H1 (cell line): ENCODE measurements around the gene TPP1. TPM values are rescaled to one million over a fixed set of nuclear protein-coding genes. Genes with fewer than 3 reads are reported as not detected.

Experiments
- CTCF ChIA-PET: fragments of 300-600 bp; sonication (Branson Sonifier 250); formaldehyde crosslinking; loops from one replicate; lab custom pipeline; 2021; ENCODE audit not compliant: partially characterized antibody; lab: Charles Lee
- POLR2A ChIA-PET: fragments of 300-600 bp; sonication (Branson Sonifier 250); formaldehyde crosslinking; loops from one replicate; lab custom pipeline; 2021; ENCODE audit warnings: inconsistent platforms; ENCODE audit not compliant: partially characterized antibody; lab: Charles Lee
- DNase-seq, 2 experiments: peaks; one replicate each; pipeline versions ENCODE4 v3.0.0 to v3.0.0-alpha.2; 2010 to 2022; ENCODE audit warnings: low spot score in 2 of 2, low read depth in 1 of 2, mixed read lengths in 1 of 2
- FAIRE-seq: peaks from 2 replicates; lab custom pipeline; 2011; peaks lifted over from hg19 to GRCh38; lab: Jason Lieb, UNC
- H2AFZ ChIP-seq: 2 replicates; pipeline ENCODE4 v1.8.1; 2012; ENCODE audit warnings: low read length, inconsistent platforms
- H2AK5ac ChIP-seq: 2 replicates; pipeline ENCODE4 v1.6.1; 2013; ENCODE audit warnings: low read depth, low read length
- H2BK120ac ChIP-seq: replicated peaks from 2 replicates; pipeline ENCODE3; 2013; ENCODE audit warnings: low read depth, low read length, inconsistent platforms
- H2BK12ac ChIP-seq: 2 replicates; pipeline ENCODE4 v1.6.1; 2013; ENCODE audit warnings: low read depth, low read length
- H2BK15ac ChIP-seq: 2 replicates; pipeline ENCODE4 v1.6.1; 2013; ENCODE audit warnings: low read length
- H2BK20ac ChIP-seq: 2 replicates; pipeline ENCODE4 v1.6.1; 2013; ENCODE audit warnings: low read length
- H2BK5ac ChIP-seq: 2 replicates; pipeline ENCODE4 v1.6.1; 2013; ENCODE audit warnings: low read depth, low read length
- H3K14ac ChIP-seq: 2 replicates; pipeline ENCODE4 v1.6.1; 2013; ENCODE audit warnings: inconsistent platforms; ENCODE audit not compliant: insufficient read length
- H3K18ac ChIP-seq: 2 replicates; pipeline ENCODE4 v1.6.1; 2013; ENCODE audit warnings: low read length; ENCODE audit errors: extremely low read depth
- H3K23ac ChIP-seq: 2 replicates; pipeline ENCODE4 v1.6.1; 2013; ENCODE audit warnings: inconsistent platforms; ENCODE audit not compliant: insufficient read length
- H3K23me2 ChIP-seq: 2 replicates; pipeline ENCODE4 v1.6.1; 2013; ENCODE audit warnings: low read depth, low read length
- H3K27ac ChIP-seq: 2 replicates; pipeline ENCODE4 v1.6.1; 2011; ENCODE audit warnings: low read depth, low read length, inconsistent platforms
- H3K27me3 ChIP-seq, 4 experiments: replicated peaks in 1 of 4; 1 replicate in 1 of 4; 2 replicates in 3 of 4; pipeline versions ENCODE4 v1.6.1 to v1.8.1; 2011 to 2013; ENCODE audit warnings: low read length in 3 of 4, mild to moderate bottlenecking in 3 of 4, inconsistent platforms in 2 of 4, mixed read lengths in 2 of 4, moderate library complexity in 1 of 4; ENCODE audit not compliant: control insufficient read depth in 3 of 4, insufficient read depth in 3 of 4; ENCODE audit errors: extremely low read depth in 1 of 4
- H3K36me3 ChIP-seq, 4 experiments: 2 replicates each; pipeline versions ENCODE4 v1.6.1 to v1.8.1; 2011 to 2013; ENCODE audit warnings: mild to moderate bottlenecking in 4 of 4, low read length in 3 of 4, moderate library complexity in 2 of 4, control low read depth in 1 of 4, inconsistent platforms in 1 of 4; ENCODE audit not compliant: insufficient read depth in 4 of 4, control insufficient read depth in 2 of 4
- H3K4ac ChIP-seq: replicated peaks from 2 replicates; pipeline ENCODE3; 2013; ENCODE audit warnings: low read length, low read depth, mixed read lengths, inconsistent platforms; ENCODE audit not compliant: insufficient read length
- H3K4me1 ChIP-seq, 4 experiments: replicated peaks in 1 of 4; 1 replicate in 1 of 4; 2 replicates in 3 of 4; pipeline versions ENCODE4 v1.6.1 to v1.8.1; 2011 to 2013; ENCODE audit warnings: low read length in 3 of 4, inconsistent platforms in 2 of 4, mixed read lengths in 1 of 4; ENCODE audit not compliant: insufficient read depth in 4 of 4, control insufficient read depth in 3 of 4
- H3K4me2 ChIP-seq, 2 experiments: 2 replicates each; pipeline versions ENCODE4 v1.6.1 to v1.8.1; 2011 to 2013; ENCODE audit warnings: low read depth in 2 of 2, low read length in 2 of 2, control low read depth in 1 of 2, inconsistent platforms in 1 of 2, mild to moderate bottlenecking in 1 of 2; ENCODE audit not compliant: insufficient read depth in 1 of 2
- H3K4me3 ChIP-seq, 4 experiments: fragments of 200-600, 300-600 bp in 1 of 4; sonication (generic), shearing (Covaris generic), sonication (Bioruptor Twin) in 1 of 4; 2 replicates each; pipeline versions ENCODE4 v1.5.1 to v1.8.1; 2011 to 2016; ENCODE audit warnings: low read length in 4 of 4, low read depth in 3 of 4, control low read depth in 2 of 4, inconsistent platforms in 2 of 4, mild to moderate bottlenecking in 2 of 4, mixed read lengths in 1 of 4, moderate library complexity in 1 of 4; ENCODE audit not compliant: insufficient read depth in 2 of 4; ENCODE audit errors: extremely low read depth in 1 of 4
- H3K56ac ChIP-seq: replicated peaks from 2 replicates; pipeline ENCODE3; 2013; ENCODE audit warnings: low read depth, mild to moderate bottlenecking, mixed read lengths, low read length, inconsistent platforms; ENCODE audit not compliant: insufficient read length
- H3K79me1 ChIP-seq: 2 replicates; pipeline ENCODE4 v1.6.1; 2013; ENCODE audit warnings: low read depth, low read length, control low read depth
- H3K79me2 ChIP-seq, 2 experiments: 2 replicates each; pipeline versions ENCODE4 v1.6.1 to v1.8.1; 2012 to 2013; ENCODE audit warnings: low read length in 2 of 2, mild to moderate bottlenecking in 2 of 2, inconsistent platforms in 1 of 2; ENCODE audit not compliant: insufficient read depth in 2 of 2, control insufficient read depth in 1 of 2
- H3K9ac ChIP-seq, 4 experiments: replicated peaks in 1 of 4; 1 replicate in 1 of 4; 2 replicates in 3 of 4; pipeline versions ENCODE4 v1.6.1 to v1.8.1; 2011 to 2013; ENCODE audit warnings: low read depth in 3 of 4, low read length in 3 of 4, control low read depth in 2 of 4, mild to moderate bottlenecking in 2 of 4, moderate library complexity in 2 of 4, inconsistent platforms in 1 of 4; ENCODE audit errors: extremely low read depth in 1 of 4
- H3K9me3 ChIP-seq, 2 experiments: 2 replicates each; pipeline versions ENCODE4 v1.6.1 to v1.8.1; 2012 to 2013; ENCODE audit warnings: mild to moderate bottlenecking in 2 of 2, moderate library complexity in 2 of 2, control low read depth in 1 of 2, inconsistent platforms in 1 of 2, low read depth in 1 of 2, low read length in 1 of 2, mixed read lengths in 1 of 2; ENCODE audit not compliant: insufficient read depth in 2 of 2
- H4K20me1 ChIP-seq, 2 experiments: replicated peaks in 1 of 2; 2 replicates each; pipeline versions ENCODE3 to v1.8.1; 2011 to 2013; ENCODE audit warnings: inconsistent platforms in 2 of 2, low read length in 2 of 2, mild to moderate bottlenecking in 1 of 2; ENCODE audit not compliant: insufficient read depth in 2 of 2, control insufficient read depth in 1 of 2
- H4K5ac ChIP-seq: 2 replicates; pipeline ENCODE4 v1.6.1; 2013; ENCODE audit warnings: low read length, low read depth, mixed read lengths, inconsistent platforms; ENCODE audit not compliant: insufficient read length
- H4K8ac ChIP-seq: 2 replicates; pipeline ENCODE4 v1.8.0; 2013; ENCODE audit warnings: mild to moderate bottlenecking, moderate library complexity, low read length, inconsistent platforms; ENCODE audit not compliant: insufficient read depth; ENCODE audit errors: extremely low read depth
- H4K91ac ChIP-seq: replicated peaks from 2 replicates; pipeline ENCODE3; 2013; ENCODE audit warnings: low read length, mixed read lengths, inconsistent platforms; ENCODE audit not compliant: insufficient read length
- EZH2 ChIP-seq: fragments of 200-600 bp; sonication (generic); IDR thresholded peaks from 2 replicates; pipeline ENCODE4 v1.7.1; 2012; ENCODE audit warnings: low read depth, mild to moderate bottlenecking, moderate library complexity, low read length, inconsistent platforms; ENCODE audit not compliant: severe bottlenecking
- JUND ChIP-seq: IDR thresholded peaks from 2 replicates; pipeline ENCODE4 v1.6.1; 2011; ENCODE audit warnings: mild to moderate bottlenecking, improper control_type of control experiment, low read length
- SP2 ChIP-seq: IDR thresholded peaks from 2 replicates; pipeline ENCODE4 v1.6.1; 2012; ENCODE audit warnings: mild to moderate bottlenecking, low read length, inconsistent platforms
- WGBS, 2 experiments: shearing (Covaris generic) in 1 of 2; methylation state at CpG; one replicate each; pipeline versions ENCODE4 v1.1.6 to v1.1.7; 2013 to 2015; ENCODE audit warnings: low lambda C conversion rate in 2 of 2, mixed read lengths in 2 of 2, inconsistent platforms in 1 of 2, low coverage in 1 of 2, missing lambda C conversion rate in 1 of 2; ENCODE audit not compliant: insufficient replicate concordance in 2 of 2, insufficient coverage in 1 of 2, insufficient read length in 1 of 2; ENCODE audit errors: extremely low coverage in 1 of 2, missing lambda C conversion rate in 1 of 2; 5-methylcytosine and 5-hydroxymethylcytosine counted together
- polyA plus RNA-seq, 7 experiments: library from polyadenylated mRNA; depleted of rRNA in 3 of 7; stranded (reverse) in 5 of 7; unstranded in 2 of 7; fragments of >200 nt in 5 of 7; fragments of 200-250 nt in 2 of 7; gene quantifications; 1 replicate in 5 of 7; 2 replicates in 1 of 7; 4 replicates in 1 of 7; pipeline versions ENCODE4 v1.2.1 to v1.2.3, GENCODE V29; 2011 to 2013; ENCODE audit warnings: missing spikeins in 2 of 7, mixed read lengths in 2 of 7
- total RNA-seq: library from RNA; stranded (reverse); fragmentation: NEBNext Ultra II Directional; extraction: Animal tissue kit (Norgen Biotek cat#: 25700); gene quantifications from 2 replicates; pipeline ENCODE4 v1.2.1, GENCODE V29; 2021
- TF ChIP-seq, protein P1 (sequence below), 3 experiments: IDR thresholded peaks; 1 replicate in 2 of 3; 2 replicates in 1 of 3; pipeline versions ENCODE4 v1.5.1 to v1.6.1; 2011; ENCODE audit warnings: low read length in 3 of 3, mild to moderate bottlenecking in 3 of 3, inconsistent platforms in 2 of 3, low read depth in 1 of 3, moderate library complexity in 1 of 3; ENCODE audit not compliant: insufficient read depth in 1 of 3; ENCODE audit errors: control extremely low read depth in 1 of 3

Gene TPP1
- total and polyA plus RNA-seq, 2 of the 8 experiments (the other 6 are each of a cell fraction or from before 2014, with no cell fraction given): 36.1 to 77.5 TPM

DNA sequence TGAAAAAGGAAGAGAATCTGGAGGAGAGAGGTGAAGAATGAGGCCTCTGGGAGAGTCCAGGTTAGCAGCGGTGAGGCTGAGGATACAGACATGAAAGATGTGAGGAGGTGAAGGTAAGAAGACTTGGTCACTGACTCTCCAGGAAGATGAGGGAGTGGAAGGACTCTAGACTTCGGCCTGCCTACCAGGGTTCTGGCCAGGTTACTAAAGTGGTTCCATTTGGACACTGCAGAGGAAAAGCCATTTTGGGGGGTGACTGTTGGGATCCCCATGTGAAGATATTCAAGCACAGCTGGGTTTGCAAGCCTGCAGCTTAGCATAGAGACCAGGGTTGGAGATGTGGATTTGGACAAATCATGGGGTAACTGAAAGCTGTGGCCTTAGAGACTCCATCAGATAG, 28.6 kb upstream of the TPP1 start:
- no peak overlapping the region for H4K8ac ChIP-seq
- H3K27ac ChIP-seq: no peak overlapping the region
- H3K79me2 ChIP-seq: no peaks in the 10 kb centered on the region
- no peak overlapping the region for H3K56ac ChIP-seq
- no peaks in the 10 kb centered on the region for H3K23me2 ChIP-seq
- peaks cover 3 to 10% (median 5%) of the 10 kb centered on the region in 4 experiments; a peak in 6 of 7 replicates for H3K4me1 ChIP-seq
- H2BK12ac ChIP-seq: no peak overlapping the region
- H3K9me3 ChIP-seq: no peaks in the 10 kb centered on the region
- H2BK20ac ChIP-seq: no peak overlapping the region
- H3K79me1 ChIP-seq: no peaks in the 10 kb centered on the region
- H3K14ac ChIP-seq: no peak overlapping the region
- FAIRE-seq (no peak), DNase-seq (no peak)
- TF ChIP-seq, protein P1, sequence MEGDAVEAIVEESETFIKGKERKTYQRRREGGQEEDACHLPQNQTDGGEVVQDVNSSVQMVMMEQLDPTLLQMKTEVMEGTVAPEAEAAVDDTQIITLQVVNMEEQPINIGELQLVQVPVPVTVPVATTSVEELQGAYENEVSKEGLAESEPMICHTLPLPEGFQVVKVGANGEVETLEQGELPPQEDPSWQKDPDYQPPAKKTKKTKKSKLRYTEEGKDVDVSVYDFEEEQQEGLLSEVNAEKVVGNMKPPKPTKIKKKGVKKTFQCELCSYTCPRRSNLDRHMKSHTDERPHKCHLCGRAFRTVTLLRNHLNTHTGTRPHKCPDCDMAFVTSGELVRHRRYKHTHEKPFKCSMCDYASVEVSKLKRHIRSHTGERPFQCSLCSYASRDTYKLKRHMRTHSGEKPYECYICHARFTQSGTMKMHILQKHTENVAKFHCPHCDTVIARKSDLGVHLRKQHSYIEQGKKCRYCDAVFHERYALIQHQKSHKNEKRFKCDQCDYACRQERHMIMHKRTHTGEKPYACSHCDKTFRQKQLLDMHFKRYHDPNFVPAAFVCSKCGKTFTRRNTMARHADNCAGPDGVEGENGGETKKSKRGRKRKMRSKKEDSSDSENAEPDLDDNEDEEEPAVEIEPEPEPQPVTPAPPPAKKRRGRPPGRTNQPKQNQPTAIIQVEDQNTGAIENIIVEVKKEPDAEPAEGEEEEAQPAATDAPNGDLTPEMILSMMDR (IDR thresholded peaks at IDR 0.05; ENCODE audit: control extremely low read depth in 1 of 3, insufficient read depth in 1 of 3, low read depth in 1 of 3, low read length in 3 of 3): no peak
- TF ChIP-seq SP2: no peak
- no peak for TF ChIP-seq EZH2
- no peak for TF ChIP-seq JUND
- H3K27me3 ChIP-seq: no peaks in the 10 kb centered on the region; a peak in 2 of 7 replicates
- no peak overlapping the region for H3K4me3 ChIP-seq
- no peaks in the 10 kb centered on the region for H3K36me3 ChIP-seq
- H2AFZ ChIP-seq: no peak overlapping the region
- H3K4me2 ChIP-seq: no peak overlapping the region
- H2AK5ac ChIP-seq: no peak overlapping the region
- H4K20me1 ChIP-seq: no peaks in the 10 kb centered on the region
- H3K23ac ChIP-seq: no peak overlapping the region
- no peak overlapping the region for H3K4ac ChIP-seq
- CTCF ChIA-PET: interaction anchor here (0.9 to 3.6 kb wide), 9 partner anchors 10 to 117 kb away, joined by 3 to 9 read pairs (median 4); no protein-coding TSS in a partner anchor
- POLR2A ChIA-PET: interaction anchor here (0.8 to 2.9 kb wide), 3 partner anchors 19 to 36 kb away, joined by 3 to 15 read pairs (median 3); partner anchors contain the start of gene TAF10
- no peak overlapping the region for H3K18ac ChIP-seq
- H2BK120ac ChIP-seq: no peak overlapping the region
- no peak overlapping the region for H3K9ac ChIP-seq
- H2BK15ac ChIP-seq: no peak overlapping the region
- no peak overlapping the region for H2BK5ac ChIP-seq
- H4K5ac ChIP-seq: no peak overlapping the region
- 83% methylated on average over 2 of the region's 2 CpGs; no CpG with 5 or more reads in 1 of the 2 experiments for WGBS, 2 experiments
- H4K91ac ChIP-seq: no peak overlapping the region
